Skeletal muscle satellite cell (primary cell): ENCODE data around the gene PUS1.
"Not testable (repeated sequence)": the region's sequence is repeated elsewhere in the genome, so short reads cannot be mapped to it uniquely, and the experiment has no call there.

ENCODE experiments used
- H3K27me3 ChIP-seq: 2 replicates; pipeline ENCODE4 v1.7.0; 2013; ENCODE audit warnings: low read length; ENCODE audit not compliant: control insufficient read depth, insufficient read depth
- H3K36me3 ChIP-seq: 2 replicates; pipeline ENCODE4 v1.7.0; 2013; ENCODE audit warnings: mild to moderate bottlenecking, control low read depth, low read length; ENCODE audit not compliant: insufficient read depth
- H3K4me1 ChIP-seq: 2 replicates; pipeline ENCODE4 v1.7.0; 2013; ENCODE audit warnings: low read length; ENCODE audit not compliant: control insufficient read depth, insufficient read depth
- H3K4me2 ChIP-seq: 2 replicates; pipeline ENCODE4 v1.7.0; 2013; ENCODE audit warnings: mild to moderate bottlenecking, low read length
- H3K4me3 ChIP-seq: 2 replicates; pipeline ENCODE4 v1.7.0; 2013; ENCODE audit warnings: low read length
- H3K9ac ChIP-seq: 2 replicates; pipeline ENCODE4 v1.7.0; 2013; ENCODE audit warnings: mild to moderate bottlenecking, low read depth, low read length, moderate library complexity
- H3K9me3 ChIP-seq: replicated peaks from 2 replicates; pipeline ENCODE4 v1.7.0; 2013; ENCODE audit warnings: mild to moderate bottlenecking, control low read depth, low read length

The PUS1 gene

GRCh38 chr12:131960590-131961325 lies 31.7 kb downstream of the PUS1 start:
- H3K9ac ChIP-seq, H3K27me3 ChIP-seq, H3K4me2 ChIP-seq, H3K36me3 ChIP-seq, H3K9me3 ChIP-seq, H3K4me3 ChIP-seq: not testable (repeated sequence)
- H3K4me1 ChIP-seq = peaks cover 40% of the 10 kb centered on the region

GRCh38 chr12:131961328-131961727 lies 32.3 kb downstream of the PUS1 start:
- H3K4me3 ChIP-seq, H3K36me3 ChIP-seq, H3K4me2 ChIP-seq, H3K9ac ChIP-seq, H3K27me3 ChIP-seq, H3K9me3 ChIP-seq: not testable (repeated sequence)
- H3K4me1 ChIP-seq = peaks cover 38% of the 10 kb centered on the region

- H3K36me3 ChIP-seq = peaks cover 5% of the 10 kb centered on the region
- H3K4me1 ChIP-seq = peaks cover 38% of the 10 kb centered on the region
- no peaks in the 10 kb centered on the region for H3K27me3 ChIP-seq
- H3K9ac ChIP-seq = no peak overlapping the region
- no peaks in the 10 kb centered on the region for H3K9me3 ChIP-seq
- no peak overlapping the region for H3K4me3 ChIP-seq
- H3K4me2 ChIP-seq = no peak overlapping the region
These were observed 33.0 kb downstream of the PUS1 start for GRCh38 chr12:131962069-131962468.

GRCh38 chr12:131963381-131963780 lies 34.3 kb downstream of the PUS1 start:
- no peak overlapping the region for H3K4me2 ChIP-seq
- no peaks in the 10 kb centered on the region for H3K9me3 ChIP-seq
- H3K27me3 ChIP-seq = no peaks in the 10 kb centered on the region
- peaks cover 33% of the 10 kb centered on the region for H3K4me1 ChIP-seq
- no peak overlapping the region for H3K4me3 ChIP-seq
- no peak overlapping the region for H3K9ac ChIP-seq
- peaks cover 5% of the 10 kb centered on the region for H3K36me3 ChIP-seq

- Histone ChIP-seq H3K27me3 (no peaks in the 10 kb centered on the region), H3K9ac (no peak overlapping the region), H3K36me3 (peaks cover 5% of the 10 kb centered on the region), H3K9me3 (no peaks in the 10 kb centered on the region), H3K4me2 (no peak overlapping the region), H3K4me1 (peaks cover 19% of the 10 kb centered on the region), H3K4me3 (no peak overlapping the region)
These were observed 36.0 kb downstream of the PUS1 start for GRCh38 chr12:131965073-131965472.

- H3K27me3 ChIP-seq = no peaks in the 10 kb centered on the region
- H3K4me1 ChIP-seq = no peaks in the 10 kb centered on the region
- H3K9ac ChIP-seq = no peak overlapping the region
These were observed 42.1 kb downstream of the PUS1 start for GRCh38 chr12:131971226-131971625.

GRCh38 chr12:131975228-131975627 lies 46.2 kb downstream of the PUS1 start:
- Histone ChIP-seq H3K4me1 (peaks cover 7% of the 10 kb centered on the region), H3K4me2 (no peak overlapping the region), H3K4me3 (no peak overlapping the region), H3K9me3 (no peaks in the 10 kb centered on the region), H3K27me3 (no peaks in the 10 kb centered on the region), H3K36me3 (peaks cover 2% of the 10 kb centered on the region), H3K9ac (no peak overlapping the region)

More at GRCh38 chr12:131971226-131971625, 42.1 kb downstream of the PUS1 start:
- Histone ChIP-seq H3K9me3 (no peaks in the 10 kb centered on the region), H3K36me3 (peaks cover 2% of the 10 kb centered on the region), H3K4me2 (no peak overlapping the region), H3K4me3 (no peak overlapping the region)

GRCh38 chr12:131979606-131980005 lies 50.5 kb downstream of the PUS1 start:
- no peak overlapping the region for H3K4me3 ChIP-seq
- peaks cover 26% of the 10 kb centered on the region for H3K36me3 ChIP-seq
- H3K9ac ChIP-seq = no peak overlapping the region
- H3K4me1 ChIP-seq = peaks cover 7% of the 10 kb centered on the region
- no peaks in the 10 kb centered on the region for H3K9me3 ChIP-seq
- H3K4me2 ChIP-seq = no peak overlapping the region
- no peaks in the 10 kb centered on the region for H3K27me3 ChIP-seq

- H3K9me3 ChIP-seq = no peaks in the 10 kb centered on the region
- H3K4me3 ChIP-seq = no peak overlapping the region
- no peak overlapping the region for H3K4me2 ChIP-seq
- no peak overlapping the region for H3K9ac ChIP-seq
- H3K27me3 ChIP-seq = no peaks in the 10 kb centered on the region
- peaks cover 29% of the 10 kb centered on the region for H3K36me3 ChIP-seq
- H3K4me1 ChIP-seq = peaks cover 7% of the 10 kb centered on the region
These were observed 51.2 kb downstream of the PUS1 start for GRCh38 chr12:131980263-131980662.

GRCh38 chr12:131981388-131981787 lies 52.3 kb downstream of the PUS1 start:
- Histone ChIP-seq H3K9me3 (no peaks in the 10 kb centered on the region), H3K36me3 (peaks cover 40% of the 10 kb centered on the region), H3K4me1 (peaks cover 7% of the 10 kb centered on the region), H3K9ac (no peak overlapping the region), H3K27me3 (no peaks in the 10 kb centered on the region), H3K4me3 (no peak overlapping the region), H3K4me2 (no peak overlapping the region)

GRCh38 chr12:131982041-131982440 lies 53.0 kb downstream of the PUS1 start:
- Histone ChIP-seq H3K27me3 (no peaks in the 10 kb centered on the region), H3K4me2 (no peak overlapping the region), H3K9ac (no peak overlapping the region), H3K9me3 (no peaks in the 10 kb centered on the region), H3K4me3 (no peak overlapping the region), H3K36me3 (peaks cover 46% of the 10 kb centered on the region), H3K4me1 (peaks cover 7% of the 10 kb centered on the region)

- Histone ChIP-seq H3K4me3 (no peak overlapping the region), H3K27me3 (no peaks in the 10 kb centered on the region), H3K9me3 (no peaks in the 10 kb centered on the region), H3K9ac (no peak overlapping the region), H3K4me2 (no peak overlapping the region), H3K4me1 (peaks cover 7% of the 10 kb centered on the region), H3K36me3 (peaks cover 56% of the 10 kb centered on the region)
These were observed 54.0 kb downstream of the PUS1 start for GRCh38 chr12:131983026-131983425.
